Transverse colon (tissue), 4 donors: Measurements from ENCODE around the gene FLNA. TPM values are rescaled to one million over a fixed set of nuclear protein-coding genes. Genes with fewer than 3 reads are reported as not detected.

Experiments
- DNase-seq: peaks from one replicate; pipeline ENCODE4 v3.0.0-alpha.2; 2019
- H3K27ac ChIP-seq, 4 donors: fragments of 200-600 bp; sonication (generic); 2 replicates each; pipeline ENCODE4 v1.5.1; 2016 to 2018; ENCODE audit warnings: inconsistent platforms in 4 of 4
- H3K27me3 ChIP-seq: fragments of 200-600 bp; sonication (generic); 2 replicates; pipeline ENCODE4 v1.5.1; 2017; ENCODE audit warnings: inconsistent platforms
- H3K36me3 ChIP-seq, 4 donors: fragments of 200-600 bp; sonication (generic); 2 replicates each; pipeline ENCODE4 v1.5.1; 2017 to 2019; ENCODE audit warnings: inconsistent platforms in 4 of 4
- H3K4me1 ChIP-seq, 4 donors: fragments of 200-600 bp; sonication (generic); 2 replicates each; pipeline ENCODE4 v1.5.1; 2017 to 2020; ENCODE audit warnings: inconsistent platforms in 4 of 4
- H3K4me3 ChIP-seq, 4 donors: fragments of 200-600 bp; sonication (generic); 1 replicate in 1 of 4; 2 replicates in 3 of 4; pipeline versions ENCODE4 v1.5.1 to v1.6.1; 2017 to 2019; ENCODE audit warnings: inconsistent platforms in 4 of 4
- H3K9me3 ChIP-seq, 2 donors: fragments of 200-600 bp; sonication (generic); 2 replicates each; pipeline ENCODE4 v1.5.1; 2017 to 2019; ENCODE audit warnings: inconsistent platforms in 2 of 2
- EP300 ChIP-seq: sonication (generic); formaldehyde crosslinking; IDR thresholded peaks from one replicate; pipeline ENCODE4 v1.6.1; 2017; ENCODE audit warnings: antibody characterized with exemption, low read depth
- POLR2A ChIP-seq: fragments of 450-650 bp; IDR thresholded peaks from one replicate; pipeline ENCODE4 v1.6.1; 2016; ENCODE audit warnings: antibody characterized with exemption, mild to moderate bottlenecking, moderate library complexity
- POLR2AphosphoS5 ChIP-seq, 3 donors: sonication (generic); formaldehyde crosslinking; IDR thresholded peaks; one replicate each; pipeline ENCODE4 v1.6.1; 2016; ENCODE audit warnings: antibody characterized with exemption in 3 of 3
- WGBS, 2 donors: methylation state at CpG; one replicate each; pipeline ENCODE4 v1.1.5; 2018; ENCODE audit warnings: low coverage in 1 of 2; 5-methylcytosine and 5-hydroxymethylcytosine counted together
- in situ Hi-C, 4 donors: fragments of 200-750 bp; cut with MboI; loops; one replicate each; pipeline versions ENCODE4 v1.15.0 to v1.15.1; 2017; ENCODE audit warnings: low sequenced_read_pairs in 3 of 4, low pct_ligation_motif_present in 1 of 4, low pct_unique_long_range_greater_than_20kb in 1 of 4
- intact Hi-C: fragments of 100-400 bp; cut with DNase I; formaldehyde crosslinking; loops from one replicate; pipeline ENCODE4 v1.15.1; 2023; ENCODE audit warnings: low total_unique reads
- total RNA-seq, 4 donors: library from RNA; depleted of rRNA; stranded (reverse); fragments of >200 nt; gene quantifications; one replicate each; pipeline ENCODE4 v1.1.0, GENCODE V29; 2016
- TF ChIP-seq, protein P1 (sequence below), 5 experiments: fragments of 200-600 bp in 3 of 5; fragments of 450-650 bp in 2 of 5; sonication (generic) in 3 of 5; IDR thresholded peaks; 1 replicate in 2 of 5; 2 replicates in 3 of 5; pipeline ENCODE4 v1.5.1; 2016 to 2017; ENCODE audit warnings: antibody characterized with exemption in 5 of 5, inconsistent platforms in 3 of 5, mild to moderate bottlenecking in 2 of 5, moderate library complexity in 1 of 5

The FLNA gene
- total RNA-seq, 4 donors from 2014 or later: 632 to 3,163 (median 1,262) TPM

- WGBS, 2 donors: 51% methylated on average over 6 of the region's 6 CpGs; no CpG with 5 or more reads in 1 of the 2 donors
- peak overlapping the region in 2 of 4 donors; percentile 97 to 99 for H3K27ac ChIP-seq
Observed at GRCh38 chrX:154381271-154381670, 6.8 kb upstream of the FLNA start.

DNA sequence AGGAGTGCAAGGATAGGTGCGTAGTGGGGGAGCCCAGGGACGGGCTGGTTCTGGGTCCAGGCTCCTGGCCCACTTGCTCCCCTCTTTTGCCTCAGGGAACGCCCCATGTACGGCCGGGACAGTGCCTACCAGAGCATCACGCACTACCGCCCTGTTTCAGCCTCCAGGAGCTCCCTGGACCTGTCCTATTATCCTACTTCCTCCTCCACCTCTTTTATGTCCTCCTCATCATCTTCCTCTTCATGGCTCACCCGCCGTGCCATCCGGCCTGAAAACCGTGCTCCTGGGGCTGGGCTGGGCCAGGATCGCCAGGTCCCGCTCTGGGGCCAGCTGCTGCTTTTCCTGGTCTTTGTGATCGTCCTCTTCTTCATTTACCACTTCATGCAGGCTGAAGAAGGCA lies 6.4 kb upstream of the FLNA start:
- Histone ChIP-seq H3K4me3 (peak overlapping the region in 1 of 4 donors; percentile 73), H3K27me3 (no peaks in the 10 kb centered on the region), H3K4me1 (peaks cover 0 to 17% (median 7%) of the 10 kb centered on the region in 4 donors), H3K36me3 (no peaks in the 10 kb centered on the region), H3K27ac (peak overlapping the region; percentile 95 to 99 (median 96)), H3K9me3 (no peaks in the 10 kb centered on the region)
- DNase-seq: no peak
- intact Hi-C loops (no loop called here), in situ Hi-C loops (no loop called here)
- WGBS, 2 donors: 79% methylated on average over 14 of the region's 14 CpGs; no CpG with 5 or more reads in 1 of the 2 donors
- TF ChIP-seq EP300 (no peak), POLR2AphosphoS5 (IDR thresholded peaks at IDR 0.05) (no peak), POLR2A (no peak)
- TF ChIP-seq, protein P1, sequence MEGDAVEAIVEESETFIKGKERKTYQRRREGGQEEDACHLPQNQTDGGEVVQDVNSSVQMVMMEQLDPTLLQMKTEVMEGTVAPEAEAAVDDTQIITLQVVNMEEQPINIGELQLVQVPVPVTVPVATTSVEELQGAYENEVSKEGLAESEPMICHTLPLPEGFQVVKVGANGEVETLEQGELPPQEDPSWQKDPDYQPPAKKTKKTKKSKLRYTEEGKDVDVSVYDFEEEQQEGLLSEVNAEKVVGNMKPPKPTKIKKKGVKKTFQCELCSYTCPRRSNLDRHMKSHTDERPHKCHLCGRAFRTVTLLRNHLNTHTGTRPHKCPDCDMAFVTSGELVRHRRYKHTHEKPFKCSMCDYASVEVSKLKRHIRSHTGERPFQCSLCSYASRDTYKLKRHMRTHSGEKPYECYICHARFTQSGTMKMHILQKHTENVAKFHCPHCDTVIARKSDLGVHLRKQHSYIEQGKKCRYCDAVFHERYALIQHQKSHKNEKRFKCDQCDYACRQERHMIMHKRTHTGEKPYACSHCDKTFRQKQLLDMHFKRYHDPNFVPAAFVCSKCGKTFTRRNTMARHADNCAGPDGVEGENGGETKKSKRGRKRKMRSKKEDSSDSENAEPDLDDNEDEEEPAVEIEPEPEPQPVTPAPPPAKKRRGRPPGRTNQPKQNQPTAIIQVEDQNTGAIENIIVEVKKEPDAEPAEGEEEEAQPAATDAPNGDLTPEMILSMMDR (IDR thresholded peaks at IDR 0.05): no peak

More at GRCh38 chrX:154381271-154381670, 6.8 kb upstream of the FLNA start:
- intact Hi-C loops (no loop called here), in situ Hi-C loops (no loop called here)
- H3K4me3 ChIP-seq: no peak overlapping the region
- no peaks in the 10 kb centered on the region for H3K36me3 ChIP-seq
- TF ChIP-seq EP300 (no peak), POLR2A (no peak), POLR2AphosphoS5 (IDR thresholded peaks at IDR 0.05) (no peak)
- TF ChIP-seq, protein P1 (IDR thresholded peaks at IDR 0.05): no peak
- no peaks in the 10 kb centered on the region for H3K27me3 ChIP-seq
- DNase-seq: no peak
- peaks cover 0 to 17% (median 7%) of the 10 kb centered on the region in 4 donors for H3K4me1 ChIP-seq
- H3K9me3 ChIP-seq: no peaks in the 10 kb centered on the region

DNA sequence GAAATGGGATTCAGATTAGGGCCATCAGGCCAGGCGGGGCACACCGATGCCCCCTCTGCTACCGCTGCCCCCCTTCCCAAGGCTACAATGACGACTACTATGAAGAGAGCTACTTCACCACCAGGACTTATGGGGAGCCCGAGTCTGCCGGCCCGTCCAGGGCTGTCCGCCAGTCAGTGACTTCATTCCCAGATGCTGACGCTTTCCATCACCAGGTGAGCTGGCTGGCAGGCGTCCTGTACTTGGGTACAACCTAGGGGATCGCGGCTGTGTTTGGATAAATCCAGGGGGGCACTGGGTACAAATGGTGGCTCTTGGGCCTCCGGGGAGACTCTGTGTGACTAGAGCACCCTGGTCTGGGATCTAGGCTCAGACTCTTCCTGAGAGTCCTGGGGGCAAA lies 5.7 kb upstream of the FLNA start:
- TF ChIP-seq, protein P1 (IDR thresholded peaks at IDR 0.05): no peak
- TF ChIP-seq EP300 (no peak), POLR2A (no peak), POLR2AphosphoS5 (IDR thresholded peaks at IDR 0.05) (no peak)
- Histone ChIP-seq H3K4me1 (peaks cover 0 to 17% (median 7%) of the 10 kb centered on the region in 4 donors), H3K27ac (peak overlapping the region; percentile 95 to 99 (median 96)), H3K27me3 (no peaks in the 10 kb centered on the region), H3K9me3 (no peaks in the 10 kb centered on the region), H3K36me3 (no peaks in the 10 kb centered on the region), H3K4me3 (peak overlapping the region; percentile 62 to 92 (median 80))
- intact Hi-C loops (no loop called here), in situ Hi-C loops (no loop called here)
- 55% methylated on average over 6 of the region's 13 CpGs; no CpG with 5 or more reads in 1 of the 2 donors for WGBS, 2 donors
- DNase-seq: no peak

GRCh38 chrX:154379569-154379951 lies 5.1 kb upstream of the FLNA start:
- WGBS, 2 donors: 56% methylated on average over 36 of the region's 38 CpGs; no CpG with 5 or more reads in 1 of the 2 donors
- Histone ChIP-seq H3K4me1 (peaks cover 0 to 19% (median 8%) of the 10 kb centered on the region in 4 donors), H3K27ac (peak overlapping the region; percentile 95 to 99 (median 96)), H3K27me3 (no peaks in the 10 kb centered on the region), H3K36me3 (no peaks in the 10 kb centered on the region), H3K9me3 (no peaks in the 10 kb centered on the region), H3K4me3 (peak overlapping the region; percentile 62 to 92 (median 80))
- in situ Hi-C loops (no loop called here), intact Hi-C loops (no loop called here)
- TF ChIP-seq POLR2A (no peak), POLR2AphosphoS5 (IDR thresholded peaks at IDR 0.05) (no peak), EP300 (no peak)
- TF ChIP-seq, protein P1 (IDR thresholded peaks at IDR 0.05): no peak
- DNase-seq: no peak
